Astrocyte of the cerebellum (primary cell): ENCODE results near the gene INIP.
A peak's percentile ranks its signal among the peaks of the same experiment; 100 is the strongest.

Experiments used
- DNase-seq: peaks from one replicate; pipeline ENCODE4 v3.0.0-alpha.2; 2011; ENCODE audit warnings: low read depth
- H3K4me3 ChIP-seq: 2 replicates; pipeline ENCODE4 v1.5.1; 2011; ENCODE audit warnings: mild to moderate bottlenecking, low read depth, low read length, moderate library complexity
- CTCF ChIP-seq: IDR thresholded peaks from 2 replicates; pipeline ENCODE4 v1.5.1; 2012; ENCODE audit warnings: low read length, low read depth, moderate library complexity, mild to moderate bottlenecking; ENCODE audit errors: missing control alignments
- in situ Hi-C: cut with HindIII; loops from 2 replicates; pipeline ENCODE4 v1.10.0; 2017; ENCODE audit warnings: low sequenced_read_pairs

INIP gene

DNA sequence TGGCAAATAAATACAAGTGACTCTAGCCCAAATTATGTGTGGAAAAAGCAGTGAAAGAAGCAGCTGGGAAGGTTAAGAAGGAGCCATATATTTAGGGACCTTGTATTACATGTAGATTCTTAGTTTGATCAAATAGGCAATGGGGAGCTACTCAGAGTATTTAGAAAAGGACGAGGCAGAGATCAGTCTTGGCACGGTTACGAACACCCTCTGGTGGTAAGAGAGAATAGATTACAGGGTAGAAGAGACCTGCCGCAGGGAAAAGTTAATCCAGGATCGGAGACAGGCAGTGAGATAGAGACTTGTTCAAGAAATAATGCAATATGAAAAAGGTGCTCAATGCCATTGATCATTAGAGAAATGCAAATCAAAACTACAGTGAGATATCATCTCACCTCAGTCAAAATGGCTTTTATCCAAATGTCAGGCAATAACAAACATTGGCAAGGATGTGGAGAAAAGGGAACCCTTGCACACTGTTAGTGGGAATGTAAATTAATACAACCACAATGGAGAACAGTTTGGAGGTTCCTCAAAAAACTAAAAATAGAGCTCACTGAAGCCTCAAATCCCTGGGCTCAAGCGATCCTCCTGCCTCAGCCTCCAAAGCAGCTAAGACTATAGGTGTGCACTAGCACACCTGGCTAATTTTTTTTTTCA lies 12.0 kb downstream of the INIP start:
- peak; percentile 61 for TF ChIP-seq CTCF
- H3K4me3 ChIP-seq, result no peak overlapping the region

DNA sequence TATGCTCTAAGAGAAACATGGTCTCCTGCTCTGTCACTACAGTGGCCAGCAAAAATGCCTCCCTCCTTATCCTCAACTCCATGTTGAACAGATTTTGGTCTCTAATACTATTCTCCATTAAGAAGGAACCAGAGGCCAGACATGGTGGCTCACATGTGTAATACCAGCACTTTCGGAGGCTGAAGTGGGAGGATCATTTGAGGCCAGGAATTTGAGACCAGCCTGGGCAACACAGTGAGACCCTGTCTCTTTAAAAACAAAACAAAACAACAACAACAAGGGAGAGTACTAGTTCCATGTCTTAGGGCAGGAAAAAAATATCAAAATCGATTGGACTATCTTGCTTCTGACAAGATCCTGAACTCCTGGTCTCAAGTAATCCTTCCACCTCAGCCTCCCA lies 14.6 kb downstream of the INIP start:
- in situ Hi-C loops, result no loop called here
- TF ChIP-seq CTCF, result no peak
- DNase-seq, result no peak
- H3K4me3 ChIP-seq, result no peak overlapping the region

More for the DNA sequence above, 12.0 kb downstream of the INIP start:
- in situ Hi-C loops, result no loop called here
- DNase-seq, result peak; percentile 46

GRCh38 chr9:112700085-112700484 lies 17.8 kb downstream of the INIP start:
- no peak overlapping the region for H3K4me3 ChIP-seq
- no peak for TF ChIP-seq CTCF
- DNase-seq, result no peak
- in situ Hi-C loops, result no loop called here

GRCh38 chr9:112699230-112699629 lies 18.7 kb downstream of the INIP start:
- in situ Hi-C loops, result no loop called here
- H3K4me3 ChIP-seq, result no peak overlapping the region
- TF ChIP-seq CTCF, result no peak
- DNase-seq, result no peak

GRCh38 chr9:112696461-112696860 lies 21.5 kb downstream of the INIP start:
- H3K4me3 ChIP-seq, result no peak overlapping the region
- no peak for DNase-seq
- in situ Hi-C loops, result no loop called here
- TF ChIP-seq CTCF, result no peak

DNA sequence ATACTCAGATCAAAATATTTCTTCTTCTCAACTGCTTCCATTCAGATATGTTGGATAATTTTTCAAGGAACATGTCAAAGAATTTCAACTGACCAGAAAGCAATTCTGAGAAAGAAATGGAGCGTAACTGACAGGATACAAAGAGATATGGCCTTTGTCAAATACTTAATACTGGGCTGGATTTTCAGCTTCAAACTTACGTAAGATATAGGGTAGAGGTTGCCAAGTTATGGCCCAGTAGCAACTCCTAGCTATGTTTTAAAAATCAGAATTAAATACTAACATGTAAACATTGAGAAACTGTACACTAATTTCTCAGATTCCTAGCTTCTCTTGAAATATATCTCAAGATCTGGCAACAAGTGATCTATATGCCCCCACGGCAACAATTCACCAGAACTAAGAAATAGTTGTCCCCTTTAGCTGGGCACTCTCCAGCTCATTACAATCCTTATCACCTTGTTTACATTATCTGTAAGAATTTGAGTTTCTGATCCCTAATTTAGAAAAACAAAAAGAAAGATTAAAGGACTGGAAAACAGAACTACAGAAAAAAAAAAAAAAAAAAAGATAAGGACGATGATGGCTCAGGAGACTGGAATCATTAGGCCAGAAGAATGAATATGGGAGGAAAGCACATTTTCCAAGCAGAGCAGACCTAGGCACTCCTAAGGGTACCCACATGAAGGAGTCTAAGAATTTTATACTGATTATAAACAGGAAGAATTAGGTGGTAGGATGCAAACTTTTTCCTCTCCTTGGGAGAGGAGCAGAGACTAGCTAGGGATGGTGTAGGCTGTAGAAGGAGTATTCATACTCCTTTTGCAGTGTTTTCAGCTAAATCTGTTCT lies 23.0 kb downstream of the INIP start:
- TF ChIP-seq CTCF, result no peak
- H3K4me3 ChIP-seq, result no peak overlapping the region
- in situ Hi-C loops, result no loop called here
- no peak for DNase-seq
